IPS DF 6.9 (cell line): ENCODE measurements around the gene SLC16A9.
"Not testable (repeated sequence)": the region's sequence is repeated elsewhere in the genome, so short reads cannot be mapped to it uniquely, and the experiment has no call there.

ENCODE experiments used
- DNase-seq: peaks from one replicate; pipeline ENCODE4 v3.0.0-alpha.2; 2013; ENCODE audit warnings: low read depth, low spot score
- H3K27ac ChIP-seq: one replicate; pipeline ENCODE4 v1.5.1; 2013; ENCODE audit warnings: low read length, control low read depth
- H3K27me3 ChIP-seq: 2 replicates; pipeline ENCODE4 v1.6.1; 2013; ENCODE audit warnings: mild to moderate bottlenecking, low read length; ENCODE audit not compliant: control insufficient read depth, insufficient read depth
- H3K36me3 ChIP-seq: 2 replicates; pipeline ENCODE4 v1.6.1; 2013; ENCODE audit warnings: low read length; ENCODE audit not compliant: control insufficient read depth, insufficient read depth
- H3K4me1 ChIP-seq: 2 replicates; pipeline ENCODE4 v1.6.1; 2013; ENCODE audit warnings: low read length; ENCODE audit not compliant: control insufficient read depth, insufficient read depth
- H3K4me3 ChIP-seq: 2 replicates; pipeline ENCODE4 v1.5.1; 2013; ENCODE audit warnings: mild to moderate bottlenecking, low read length
- H3K9me3 ChIP-seq: 2 replicates; pipeline ENCODE4 v1.6.1; 2013; ENCODE audit warnings: low read length, inconsistent platforms; ENCODE audit not compliant: control insufficient read depth, insufficient read depth
- WGBS: extraction: QIAGEN DNeasy Blood & Tissue Kit; methylation state at CpG from one replicate; pipeline ENCODE4 v1.1.7; 2013; ENCODE audit warnings: mixed read lengths, missing lambda C conversion rate; ENCODE audit not compliant: insufficient read length, insufficient coverage; 5-methylcytosine and 5-hydroxymethylcytosine counted together

SLC16A9 gene

GRCh38 chr10:59649606-59650346, 59.9 kb downstream of the SLC16A9 start:
- Histone ChIP-seq H3K27me3 (no peaks in the 10 kb centered on the region), H3K27ac (no peak overlapping the region), H3K36me3 (no peaks in the 10 kb centered on the region), H3K4me3 (no peak overlapping the region), H3K9me3 (no peaks in the 10 kb centered on the region), H3K4me1 (no peaks in the 10 kb centered on the region)
- no peak for DNase-seq
- no CpG with 5 or more reads among the region's 7 CpGs for WGBS

DNA sequence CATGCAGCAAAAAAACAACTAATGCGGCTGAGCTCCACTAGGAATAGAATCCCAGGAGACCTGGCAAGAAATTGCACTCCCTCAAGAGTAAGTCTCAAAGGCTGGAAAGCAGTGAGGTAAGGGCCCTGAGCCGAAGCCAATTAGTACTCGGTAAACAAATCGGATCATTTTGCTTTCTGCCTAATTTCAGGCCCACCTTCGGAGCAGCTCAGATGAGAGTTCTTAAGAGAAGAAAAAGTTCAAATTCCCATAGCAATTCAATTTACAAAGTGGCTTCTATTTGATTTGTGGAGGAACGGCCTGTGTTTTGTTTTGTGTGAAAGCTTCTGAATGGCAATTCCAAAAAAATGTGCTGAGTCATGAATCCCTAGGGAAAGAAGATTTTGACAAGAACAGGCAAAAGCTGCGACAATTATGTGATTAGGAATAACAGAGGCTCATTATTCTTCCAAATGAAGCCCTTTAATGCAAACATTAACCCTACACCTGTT, 60.9 kb downstream of the SLC16A9 start:
- H3K27me3 ChIP-seq = no peaks in the 10 kb centered on the region
- no peak overlapping the region for H3K4me3 ChIP-seq
- no peaks in the 10 kb centered on the region for H3K4me1 ChIP-seq
- H3K9me3 ChIP-seq = no peaks in the 10 kb centered on the region
- no peak overlapping the region for H3K27ac ChIP-seq
- H3K36me3 ChIP-seq = no peaks in the 10 kb centered on the region
- DNase-seq = no peak
- no CpG with 5 or more reads among the region's 7 CpGs for WGBS

DNA sequence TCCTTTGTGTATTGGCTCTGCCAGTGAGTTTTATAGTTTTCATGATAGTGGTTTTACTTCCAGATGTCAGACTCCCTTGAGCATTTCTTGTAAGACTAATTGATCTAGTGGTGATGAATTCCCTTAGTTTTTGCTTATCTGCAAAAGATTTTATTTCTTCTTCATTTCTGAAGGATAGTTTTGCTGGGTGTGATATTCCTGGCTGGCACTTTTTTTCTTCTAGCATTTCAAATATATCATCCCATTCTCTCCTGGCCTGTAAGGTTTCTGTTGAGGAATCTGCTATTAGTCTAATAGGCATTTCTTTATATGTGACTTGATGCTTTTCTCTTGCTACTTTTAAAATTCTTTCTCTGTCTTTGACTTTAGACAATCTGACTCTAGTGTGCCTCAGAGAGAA, 64.8 kb downstream of the SLC16A9 start:
- H3K9me3 ChIP-seq = no peaks in the 10 kb centered on the region
- H3K27me3 ChIP-seq = no peaks in the 10 kb centered on the region
- DNase-seq = no peak
- H3K36me3 ChIP-seq = no peaks in the 10 kb centered on the region
- no peak overlapping the region for H3K4me3 ChIP-seq
- H3K4me1 ChIP-seq = no peaks in the 10 kb centered on the region
- H3K27ac ChIP-seq = no peak overlapping the region

GRCh38 chr10:59641688-59642087, 68.0 kb downstream of the SLC16A9 start:
- H3K4me3 ChIP-seq, H3K27me3 ChIP-seq, H3K9me3 ChIP-seq, H3K27ac ChIP-seq, H3K36me3 ChIP-seq, H3K4me1 ChIP-seq, DNase-seq: not testable (repeated sequence)

DNA sequence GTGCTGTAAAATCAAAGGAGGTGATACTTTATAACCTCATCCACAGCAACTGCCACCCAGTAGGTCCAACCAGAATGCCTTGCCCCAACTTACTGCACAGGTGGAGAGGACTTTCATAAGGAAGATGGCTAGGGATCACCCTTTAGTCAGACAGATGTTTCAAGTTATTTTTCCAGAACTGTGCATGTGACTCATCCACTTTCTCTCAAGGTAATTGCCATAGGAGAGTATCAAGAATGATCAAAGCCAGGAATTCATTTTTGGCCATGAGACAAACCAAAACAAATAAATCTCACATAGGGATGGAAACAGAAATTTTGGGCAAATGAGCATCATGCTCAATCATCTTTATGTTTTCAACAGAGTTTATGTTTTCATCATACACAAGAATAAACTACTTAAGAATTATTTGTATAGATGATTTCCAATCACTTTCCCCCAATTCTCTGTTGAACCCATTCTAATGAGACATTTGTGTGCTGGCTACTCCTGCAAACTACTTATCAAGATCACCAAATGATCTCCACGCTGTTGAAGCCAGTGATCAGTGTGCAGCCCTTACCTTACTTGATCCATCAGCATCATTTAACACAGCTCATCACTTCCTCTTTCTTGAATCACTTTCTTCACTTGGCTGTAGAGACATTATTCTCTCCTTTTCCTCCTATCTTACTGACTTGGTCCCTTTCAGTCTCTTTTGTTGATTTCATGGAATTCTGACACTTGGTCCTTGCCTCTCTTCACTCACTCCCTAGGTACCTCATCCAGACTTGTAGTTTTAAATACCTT, 74.0 kb downstream of the SLC16A9 start:
- H3K27me3 ChIP-seq = no peaks in the 10 kb centered on the region
- H3K4me1 ChIP-seq = no peaks in the 10 kb centered on the region
- H3K4me3 ChIP-seq = no peak overlapping the region
- DNase-seq = no peak
- no peak overlapping the region for H3K27ac ChIP-seq
- H3K9me3 ChIP-seq = no peaks in the 10 kb centered on the region
- no CpG with 5 or more reads among the region's 1 CpG for WGBS
- H3K36me3 ChIP-seq = no peaks in the 10 kb centered on the region

DNA sequence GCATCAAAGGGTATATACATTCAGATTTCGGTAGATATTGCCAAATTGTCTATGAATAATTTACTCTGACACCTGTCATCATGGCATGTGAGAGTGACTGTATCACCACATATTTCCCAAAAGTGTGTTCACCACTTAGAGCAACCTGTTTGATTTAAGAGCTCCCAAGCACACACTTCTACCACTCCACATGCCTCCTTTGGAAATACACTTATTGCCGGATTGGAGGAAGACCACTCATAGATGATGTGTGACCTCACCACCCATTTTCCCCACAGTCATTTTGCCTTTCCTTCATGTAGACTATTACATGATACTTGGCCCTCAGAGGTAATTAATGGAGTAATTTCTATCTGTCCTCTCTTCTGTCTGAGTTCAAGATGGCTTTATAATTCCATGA, 75.5 kb downstream of the SLC16A9 start:
- Histone ChIP-seq H3K27me3 (no peaks in the 10 kb centered on the region), H3K4me3 (no peak overlapping the region), H3K9me3 (no peaks in the 10 kb centered on the region), H3K27ac (no peak overlapping the region), H3K36me3 (no peaks in the 10 kb centered on the region), H3K4me1 (no peaks in the 10 kb centered on the region)
- no CpG with 5 or more reads among the region's 2 CpGs for WGBS
- no peak for DNase-seq

- no peaks in the 10 kb centered on the region for H3K9me3 ChIP-seq
- no peaks in the 10 kb centered on the region for H3K4me1 ChIP-seq
- no CpG with 5 or more reads among the region's 2 CpGs for WGBS
- H3K27me3 ChIP-seq = no peaks in the 10 kb centered on the region
- H3K4me3 ChIP-seq = no peak overlapping the region
- no peaks in the 10 kb centered on the region for H3K36me3 ChIP-seq
- no peak overlapping the region for H3K27ac ChIP-seq
- DNase-seq = no peak
Observed at GRCh38 chr10:59633063-59633462, 76.6 kb downstream of the SLC16A9 start.

- no peaks in the 10 kb centered on the region for H3K9me3 ChIP-seq
- no peak for DNase-seq
- H3K27ac ChIP-seq = no peak overlapping the region
- no peaks in the 10 kb centered on the region for H3K36me3 ChIP-seq
- H3K4me3 ChIP-seq = no peak overlapping the region
- 100% methylated on average over 1 of the region's 4 CpGs for WGBS
- no peaks in the 10 kb centered on the region for H3K27me3 ChIP-seq
- no peaks in the 10 kb centered on the region for H3K4me1 ChIP-seq
Observed at GRCh38 chr10:59631882-59632807, 77.5 kb downstream of the SLC16A9 start.

- Histone ChIP-seq H3K27me3 (no peaks in the 10 kb centered on the region), H3K9me3 (no peaks in the 10 kb centered on the region), H3K36me3 (no peaks in the 10 kb centered on the region), H3K4me3 (no peak overlapping the region), H3K27ac (no peak overlapping the region), H3K4me1 (peaks cover 2% of the 10 kb centered on the region; the same call in 1 of the 2 replicates)
- no peak for DNase-seq
Observed at GRCh38 chr10:59631237-59631636, 78.4 kb downstream of the SLC16A9 start.

DNA sequence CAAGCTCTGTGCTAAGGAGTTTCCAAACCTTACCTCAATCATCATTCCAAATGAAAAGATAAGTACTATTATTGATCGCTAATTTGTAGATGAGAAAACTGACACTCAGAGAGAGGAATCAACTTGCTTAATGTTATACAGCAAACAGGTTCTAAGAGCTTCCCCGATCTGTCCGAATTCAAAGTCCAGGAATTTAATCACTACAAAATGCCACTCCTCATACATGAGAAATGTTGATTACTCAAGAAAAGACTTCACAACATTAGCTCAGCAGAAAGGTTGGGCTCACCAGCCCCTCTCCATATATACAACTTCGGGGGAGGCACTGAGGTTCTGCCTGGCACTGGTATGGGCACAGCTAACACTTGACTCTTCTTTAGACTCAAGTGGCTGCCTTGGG, 80.7 kb downstream of the SLC16A9 start:
- no peak overlapping the region for H3K27ac ChIP-seq

More for the DNA sequence above, 80.7 kb downstream of the SLC16A9 start:
- Histone ChIP-seq H3K9me3 (no peaks in the 10 kb centered on the region), H3K4me1 (peaks cover 2% of the 10 kb centered on the region; the same call in 1 of the 2 replicates), H3K4me3 (no peak overlapping the region), H3K36me3 (no peaks in the 10 kb centered on the region), H3K27me3 (no peaks in the 10 kb centered on the region)
- no CpG with 5 or more reads among the region's 4 CpGs for WGBS
- DNase-seq = no peak
